Body of pancreas (tissue), 4 donors: Measurements from ENCODE around the gene GPR75.

Source experiments
- CTCF ChIP-seq, 7 experiments: fragments of 450-650 bp in 4 of 7; fragments of 200-600 bp in 3 of 7; sonication (generic) in 3 of 7; IDR thresholded peaks; one replicate each; pipeline ENCODE4 v1.5.1; 2016 to 2019; ENCODE audit warnings: antibody characterized with exemption in 7 of 7
- POLR2A ChIP-seq, 3 donors: fragments of 450-650 bp; IDR thresholded peaks; one replicate each; pipeline ENCODE4 v1.6.1; 2016; ENCODE audit warnings: antibody characterized with exemption in 3 of 3, mild to moderate bottlenecking in 2 of 3

GRCh38 chr2:53905396-53905795, 45.6 kb upstream of the GPR75 start:
- TF ChIP-seq CTCF (IDR thresholded peaks at IDR 0.05) (no peak), POLR2A (IDR thresholded peaks at IDR 0.05) (no peak)
